ENCODE data around the gene TBXAS1.

DNA sequence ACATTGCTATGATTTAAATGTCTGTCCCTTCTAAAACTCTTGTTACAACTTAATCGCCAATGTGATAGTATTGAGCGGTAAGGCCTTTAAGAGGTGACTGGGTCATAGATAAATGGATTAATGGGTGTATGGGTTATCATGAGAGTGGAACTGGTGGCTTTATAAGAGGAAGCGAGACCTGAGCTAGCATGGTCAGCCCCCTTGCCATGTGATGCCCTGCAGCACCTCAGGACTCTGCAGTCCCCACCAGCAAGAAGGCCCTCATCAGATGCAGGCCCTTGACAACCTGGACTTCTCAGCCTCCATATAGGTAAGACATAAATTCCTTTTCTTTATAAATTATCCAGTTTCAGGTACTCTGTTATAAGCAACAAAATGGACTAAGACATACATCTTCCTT lies 218.1 kb downstream of the TBXAS1 start:
- no peak for TF ChIP-seq POLR2A (IDR thresholded peaks at IDR 0.05)
- TF ChIP-seq EP300 (IDR thresholded peaks at IDR 0.05) = no peak
- TF ChIP-seq, protein P1, sequence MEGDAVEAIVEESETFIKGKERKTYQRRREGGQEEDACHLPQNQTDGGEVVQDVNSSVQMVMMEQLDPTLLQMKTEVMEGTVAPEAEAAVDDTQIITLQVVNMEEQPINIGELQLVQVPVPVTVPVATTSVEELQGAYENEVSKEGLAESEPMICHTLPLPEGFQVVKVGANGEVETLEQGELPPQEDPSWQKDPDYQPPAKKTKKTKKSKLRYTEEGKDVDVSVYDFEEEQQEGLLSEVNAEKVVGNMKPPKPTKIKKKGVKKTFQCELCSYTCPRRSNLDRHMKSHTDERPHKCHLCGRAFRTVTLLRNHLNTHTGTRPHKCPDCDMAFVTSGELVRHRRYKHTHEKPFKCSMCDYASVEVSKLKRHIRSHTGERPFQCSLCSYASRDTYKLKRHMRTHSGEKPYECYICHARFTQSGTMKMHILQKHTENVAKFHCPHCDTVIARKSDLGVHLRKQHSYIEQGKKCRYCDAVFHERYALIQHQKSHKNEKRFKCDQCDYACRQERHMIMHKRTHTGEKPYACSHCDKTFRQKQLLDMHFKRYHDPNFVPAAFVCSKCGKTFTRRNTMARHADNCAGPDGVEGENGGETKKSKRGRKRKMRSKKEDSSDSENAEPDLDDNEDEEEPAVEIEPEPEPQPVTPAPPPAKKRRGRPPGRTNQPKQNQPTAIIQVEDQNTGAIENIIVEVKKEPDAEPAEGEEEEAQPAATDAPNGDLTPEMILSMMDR (IDR thresholded peaks at IDR 0.05) = no peak
